MM.1S (cell line): Measurements from ENCODE around the gene ATP5F1D.

Experiments
- DNase-seq: peaks from one replicate; pipeline ENCODE4 v3.0.0-alpha.2; 2015
- H2AFZ ChIP-seq: fragments of 300-600 bp; sonication (generic); 2 replicates; pipeline ENCODE4 v1.6.0; 2016; ENCODE audit warnings: antibody characterized with exemption, low read length
- H3F3A ChIP-seq: fragments of 300-600 bp; sonication (generic); 2 replicates; pipeline ENCODE4 v1.6.1; 2016; ENCODE audit warnings: mild to moderate bottlenecking, antibody characterized with exemption, low read length, moderate library complexity, mixed read lengths; ENCODE audit not compliant: insufficient read depth
- H3K27ac ChIP-seq: fragments of 300-600 bp; sonication (generic); 2 replicates; pipeline ENCODE4 v1.5.1; 2016; ENCODE audit warnings: mild to moderate bottlenecking, low read length
- H3K27me3 ChIP-seq: fragments of 300-600 bp; sonication (generic); replicated peaks from 2 replicates; pipeline ENCODE4 v1.6.0; 2016; ENCODE audit warnings: low read length; ENCODE audit not compliant: insufficient read depth
- H3K36me3 ChIP-seq: fragments of 300-600 bp; sonication (generic); replicated peaks from 2 replicates; pipeline ENCODE4 v1.6.1; 2016; ENCODE audit warnings: mild to moderate bottlenecking, low read length, mixed read lengths; ENCODE audit not compliant: insufficient read depth
- H3K4me1 ChIP-seq: fragments of 300-600 bp; sonication (generic); 2 replicates; pipeline ENCODE4 v1.6.1; 2016; ENCODE audit warnings: low read length, mixed read lengths
- H3K4me2 ChIP-seq: fragments of 300-600 bp; sonication (generic); 2 replicates; pipeline ENCODE4 v1.6.0; 2016; ENCODE audit warnings: low read depth, low read length
- H3K4me3 ChIP-seq: fragments of 300-600 bp; sonication (generic); 2 replicates; pipeline ENCODE4 v1.5.1; 2016; ENCODE audit warnings: low read length, mixed read lengths
- H3K79me2 ChIP-seq: fragments of 300-600 bp; sonication (generic); 2 replicates; pipeline ENCODE4 v1.6.1; 2016; ENCODE audit warnings: mixed run types, low read length, mixed read lengths
- H3K9ac ChIP-seq: fragments of 300-600 bp; sonication (generic); 2 replicates; pipeline ENCODE4 v1.6.1; 2016; ENCODE audit warnings: low read length, mixed read lengths
- H3K9me2 ChIP-seq: fragments of 300-600 bp; sonication (generic); replicated peaks from 2 replicates; pipeline ENCODE4 v1.6.1; 2016; ENCODE audit warnings: mild to moderate bottlenecking, low read length, mixed read lengths; ENCODE audit not compliant: insufficient read depth
- H3K9me3 ChIP-seq: fragments of 300-600 bp; sonication (generic); replicated peaks from 2 replicates; pipeline ENCODE4 v1.6.1; 2016; ENCODE audit warnings: mild to moderate bottlenecking, low read length, mixed read lengths; ENCODE audit not compliant: insufficient read depth
- H4K20me1 ChIP-seq: fragments of 300-600 bp; sonication (generic); 2 replicates; pipeline ENCODE4 v1.6.1; 2016; ENCODE audit warnings: mild to moderate bottlenecking, low read length, moderate library complexity, mixed read lengths; ENCODE audit not compliant: insufficient read depth
- EZH2 ChIP-seq: fragments of 300-600 bp; sonication (generic); optimal IDR thresholded peaks from 2 replicates; pipeline ENCODE3; 2017; ENCODE audit warnings: low read depth, mild to moderate bottlenecking, antibody characterized with exemption, low read length, mixed read lengths
- EZH2phosphoT487 ChIP-seq: fragments of 300-600 bp; sonication (generic); IDR thresholded peaks from 2 replicates; pipeline ENCODE4 v1.6.1; 2018; ENCODE audit warnings: antibody characterized with exemption, low read length
- TF ChIP-seq, protein P1 (sequence below): fragments of 300-600 bp; sonication (generic); IDR thresholded peaks from 2 replicates; pipeline ENCODE4 v1.5.1; 2016; ENCODE audit warnings: antibody characterized with exemption, low read length, mixed read lengths

ATP5F1D gene

DNA sequence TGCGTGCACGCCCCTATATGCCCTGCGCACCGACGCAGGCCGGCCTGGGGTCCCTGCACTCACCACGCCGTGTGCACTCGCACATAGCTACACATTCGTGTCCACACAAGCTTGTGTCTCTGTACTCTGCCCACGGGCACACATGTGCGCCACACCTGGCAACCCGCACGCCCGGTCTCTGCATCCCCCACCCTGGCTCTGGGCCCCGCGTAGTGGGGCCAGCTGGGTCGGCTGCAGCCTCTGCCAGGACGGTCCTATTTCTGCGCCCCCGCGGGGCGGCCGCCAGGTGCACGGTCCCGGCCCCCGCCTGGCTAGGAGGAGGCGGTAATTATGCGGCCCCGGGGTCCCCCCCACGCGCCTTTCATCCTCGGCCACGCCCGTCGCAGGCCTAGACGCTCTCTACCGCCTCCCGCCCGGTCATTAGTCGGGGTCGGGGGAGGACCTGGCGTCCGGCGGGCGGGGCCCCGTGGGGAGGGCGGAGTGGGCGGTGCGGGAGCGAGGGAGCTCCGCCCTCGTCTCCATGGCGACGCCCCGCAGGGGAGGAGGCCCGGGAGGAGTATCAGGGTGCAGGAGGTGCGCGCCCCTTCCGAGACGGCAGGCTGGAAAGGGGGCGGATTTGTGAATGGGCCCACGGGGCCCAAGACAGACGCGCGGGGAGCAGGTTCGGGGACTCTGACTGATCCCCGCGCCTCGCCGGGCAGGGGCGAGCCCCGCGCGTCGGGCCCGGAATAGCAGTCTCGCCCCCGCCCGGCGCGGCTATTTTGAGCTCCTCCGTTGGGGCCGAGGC lies 24.8 kb downstream of the ATP5F1D start:
- H3K79me2 ChIP-seq = peaks cover 22% of the 10 kb centered on the region
- no peak overlapping the region for H3K27ac ChIP-seq
- peak; percentile 88 for DNase-seq
- 0 out of 2 replicates have a peak, but pooled peaks cover 6% of the 10 kb centered on the region for H3K36me3 ChIP-seq
- H4K20me1 ChIP-seq = no peaks in the 10 kb centered on the region
- TF ChIP-seq, protein P1, sequence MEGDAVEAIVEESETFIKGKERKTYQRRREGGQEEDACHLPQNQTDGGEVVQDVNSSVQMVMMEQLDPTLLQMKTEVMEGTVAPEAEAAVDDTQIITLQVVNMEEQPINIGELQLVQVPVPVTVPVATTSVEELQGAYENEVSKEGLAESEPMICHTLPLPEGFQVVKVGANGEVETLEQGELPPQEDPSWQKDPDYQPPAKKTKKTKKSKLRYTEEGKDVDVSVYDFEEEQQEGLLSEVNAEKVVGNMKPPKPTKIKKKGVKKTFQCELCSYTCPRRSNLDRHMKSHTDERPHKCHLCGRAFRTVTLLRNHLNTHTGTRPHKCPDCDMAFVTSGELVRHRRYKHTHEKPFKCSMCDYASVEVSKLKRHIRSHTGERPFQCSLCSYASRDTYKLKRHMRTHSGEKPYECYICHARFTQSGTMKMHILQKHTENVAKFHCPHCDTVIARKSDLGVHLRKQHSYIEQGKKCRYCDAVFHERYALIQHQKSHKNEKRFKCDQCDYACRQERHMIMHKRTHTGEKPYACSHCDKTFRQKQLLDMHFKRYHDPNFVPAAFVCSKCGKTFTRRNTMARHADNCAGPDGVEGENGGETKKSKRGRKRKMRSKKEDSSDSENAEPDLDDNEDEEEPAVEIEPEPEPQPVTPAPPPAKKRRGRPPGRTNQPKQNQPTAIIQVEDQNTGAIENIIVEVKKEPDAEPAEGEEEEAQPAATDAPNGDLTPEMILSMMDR = no peak
- no peak for TF ChIP-seq EZH2
- no peak for TF ChIP-seq EZH2phosphoT487
- H2AFZ ChIP-seq = peak overlapping the region; percentile 86
- peak overlapping the region; percentile 73 for H3K4me3 ChIP-seq
- peaks cover 45% of the 10 kb centered on the region for H3K4me1 ChIP-seq
- peak overlapping the region; percentile 94 for H3K4me2 ChIP-seq
- H3K9ac ChIP-seq = peak overlapping the region; percentile 53; the same call in 1 of the 2 replicates
- no peaks in the 10 kb centered on the region for H3K9me3 ChIP-seq
- no peaks in the 10 kb centered on the region for H3K9me2 ChIP-seq
- H3F3A ChIP-seq = peaks cover 16% of the 10 kb centered on the region
- H3K27me3 ChIP-seq = 0 out of 2 replicates have a peak, but pooled peaks cover 4% of the 10 kb centered on the region

DNA sequence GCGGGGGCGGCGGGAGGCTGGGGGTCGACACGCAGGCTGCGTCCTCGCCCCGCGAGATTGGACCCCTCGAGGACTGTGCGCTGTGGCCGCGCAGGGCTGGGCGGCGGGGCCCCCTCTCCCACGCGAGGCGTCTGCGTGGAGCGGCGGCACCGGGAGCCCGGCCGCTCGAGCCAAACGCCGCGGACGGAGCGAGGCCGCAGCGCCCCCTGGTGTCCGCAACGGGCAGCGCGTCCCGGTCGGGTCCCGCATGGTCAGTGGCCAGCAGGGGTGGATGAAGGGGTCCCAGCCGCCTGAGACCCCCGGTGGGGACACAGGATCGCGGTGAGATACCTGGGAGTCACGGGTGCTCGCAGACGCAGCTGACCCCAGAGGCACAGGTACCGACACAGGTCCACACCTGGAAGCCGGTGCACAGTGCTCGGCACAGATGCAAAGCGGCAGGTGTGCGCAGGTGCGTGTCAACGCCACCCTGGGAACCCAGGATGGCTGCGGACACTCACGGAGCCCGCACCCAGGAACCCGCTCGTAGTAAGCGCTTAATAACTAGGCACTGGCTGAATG lies 25.4 kb downstream of the ATP5F1D start:
- H3K36me3 ChIP-seq = peaks cover 12% of the 10 kb centered on the region
- H3K79me2 ChIP-seq = peaks cover 26% of the 10 kb centered on the region
- H3K27me3 ChIP-seq = 0 out of 2 replicates have a peak, but pooled peaks cover 4% of the 10 kb centered on the region
- H3K4me3 ChIP-seq = peak overlapping the region; percentile 73
- H3K27ac ChIP-seq = no peak overlapping the region
- peak overlapping the region; percentile 94 for H3K4me2 ChIP-seq
- peaks cover 18% of the 10 kb centered on the region for H3F3A ChIP-seq
- H3K9ac ChIP-seq = peak overlapping the region; percentile 53; the same call in 1 of the 2 replicates
- no peak for TF ChIP-seq EZH2phosphoT487
- TF ChIP-seq, protein P1 = peak; percentile 97
- TF ChIP-seq EZH2 = no peak
- peaks cover 40% of the 10 kb centered on the region for H3K4me1 ChIP-seq
- peak overlapping the region; percentile 86 for H2AFZ ChIP-seq
- no peaks in the 10 kb centered on the region for H4K20me1 ChIP-seq
- no peaks in the 10 kb centered on the region for H3K9me2 ChIP-seq
- H3K9me3 ChIP-seq = no peaks in the 10 kb centered on the region
- peak; percentile 77 for DNase-seq

DNA sequence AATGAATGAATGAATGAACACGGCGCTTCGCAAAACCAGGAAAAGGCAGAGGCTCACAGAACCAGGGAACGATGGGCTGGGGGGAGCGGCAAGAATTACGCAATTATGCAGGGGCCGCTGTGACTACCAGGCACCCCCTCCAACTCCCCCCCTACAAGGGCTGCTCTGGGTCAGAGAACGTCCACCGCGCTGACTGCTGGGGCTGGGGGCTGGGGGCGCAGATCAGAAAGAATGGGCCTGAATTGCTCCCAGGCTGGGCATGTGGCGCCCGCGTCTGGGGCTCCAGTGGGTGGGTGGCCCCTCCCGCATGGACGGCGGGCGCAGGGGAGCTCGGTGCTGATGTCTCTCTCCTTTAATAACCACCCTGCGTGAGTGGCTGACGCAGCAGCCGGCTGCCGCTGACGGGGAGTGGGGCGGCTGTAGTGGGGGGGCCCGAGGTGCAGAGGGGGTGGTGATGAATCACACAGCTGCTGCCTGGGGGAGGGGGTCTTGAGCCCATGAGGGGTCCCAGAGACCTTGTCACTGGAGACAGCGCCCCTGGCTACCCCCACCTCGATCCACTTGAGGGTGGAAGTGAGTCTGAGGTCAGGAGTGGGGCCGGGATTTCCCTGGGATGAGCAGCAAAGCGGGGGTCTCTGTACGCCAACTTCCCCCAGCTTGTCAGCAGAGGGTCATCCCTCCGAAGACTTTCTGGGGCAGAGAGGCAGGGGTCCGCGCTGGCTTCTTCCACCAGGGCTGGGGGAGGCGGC lies 26.1 kb downstream of the ATP5F1D start:
- Histone ChIP-seq H3F3A (peaks cover 25% of the 10 kb centered on the region), H3K27me3 (0 out of 2 replicates have a peak, but pooled peaks cover 4% of the 10 kb centered on the region), H3K4me3 (peak overlapping the region; percentile 73)

More for the DNA sequence above, 26.1 kb downstream of the ATP5F1D start:
- Histone ChIP-seq H3K36me3 (peaks cover 19% of the 10 kb centered on the region), H3K4me2 (peak overlapping the region; percentile 94), H3K27ac (no peak overlapping the region), H3K9me3 (no peaks in the 10 kb centered on the region), H3K4me1 (peaks cover 38% of the 10 kb centered on the region), H2AFZ (peak overlapping the region; percentile 65; the same call in 1 of the 2 replicates), H4K20me1 (no peaks in the 10 kb centered on the region), H3K9me2 (no peaks in the 10 kb centered on the region), H3K9ac (peak overlapping the region; percentile 6; the same call in 1 of the 2 replicates), H3K79me2 (peaks cover 32% of the 10 kb centered on the region)
- DNase-seq = no peak
- TF ChIP-seq EZH2phosphoT487 = no peak
- TF ChIP-seq EZH2 = no peak
- TF ChIP-seq, protein P1 = no peak
